H9 (cell line): ENCODE data around the gene AMD1. TPM values are rescaled to one million over a fixed set of nuclear protein-coding genes. Genes with fewer than 3 reads are reported as not detected.

Source experiments
- DNase-seq: peaks from one replicate; pipeline ENCODE4 v3.0.0-alpha.2; 2017
- H2AFZ ChIP-seq: one replicate; pipeline ENCODE4 v1.6.1; 2013; ENCODE audit warnings: mild to moderate bottlenecking, low read length, control low read depth, moderate library complexity
- H2AK5ac ChIP-seq: 2 replicates; pipeline ENCODE4 v1.6.1; 2013; ENCODE audit warnings: low read length, control low read depth, mixed read lengths; ENCODE audit not compliant: insufficient read length
- H2BK120ac ChIP-seq: one replicate; pipeline ENCODE4 v1.6.1; 2013; ENCODE audit warnings: low read depth, mild to moderate bottlenecking, low read length, control low read depth, inconsistent platforms; ENCODE audit not compliant: poor library complexity, severe bottlenecking
- H2BK12ac ChIP-seq: 2 replicates; pipeline ENCODE4 v1.6.1; 2013; ENCODE audit warnings: low read length, control low read depth, mixed read lengths, low read depth; ENCODE audit not compliant: insufficient read length
- H2BK15ac ChIP-seq: 2 replicates; pipeline ENCODE4 v1.6.1; 2013; ENCODE audit warnings: low read depth, low read length, control low read depth
- H2BK20ac ChIP-seq: one replicate; pipeline ENCODE4 v1.6.1; 2013; ENCODE audit warnings: low read depth, mild to moderate bottlenecking, low read length, control low read depth, inconsistent platforms; ENCODE audit not compliant: poor library complexity, severe bottlenecking
- H2BK5ac ChIP-seq: 2 replicates; pipeline ENCODE4 v1.6.1; 2013; ENCODE audit warnings: low read length, control low read depth, mixed read lengths; ENCODE audit not compliant: insufficient read length
- H3K14ac ChIP-seq: 2 replicates; pipeline ENCODE4 v1.6.1; 2013; ENCODE audit warnings: low read length, control low read depth; ENCODE audit not compliant: insufficient read depth
- H3K18ac ChIP-seq: 2 replicates; pipeline ENCODE4 v1.6.1; 2013; ENCODE audit warnings: low read depth, mild to moderate bottlenecking, mixed read lengths, low read length, control low read depth; ENCODE audit not compliant: insufficient read length
- H3K23ac ChIP-seq: 2 replicates; pipeline ENCODE4 v1.6.1; 2013; ENCODE audit warnings: low read length, control low read depth, mixed read lengths, low read depth; ENCODE audit not compliant: insufficient read length
- H3K23me2 ChIP-seq: 2 replicates; pipeline ENCODE4 v1.6.1; 2013; ENCODE audit warnings: low read depth, mild to moderate bottlenecking, mixed read lengths, low read length, control low read depth; ENCODE audit not compliant: insufficient read length, poor library complexity, severe bottlenecking
- H3K27ac ChIP-seq: 2 replicates; pipeline ENCODE4 v1.5.1; 2013; ENCODE audit warnings: low read length, control low read depth, mixed read lengths, low read depth; ENCODE audit not compliant: insufficient read length
- H3K27me3 ChIP-seq: 2 replicates; pipeline ENCODE4 v1.6.1; 2013; ENCODE audit warnings: low read length, control low read depth, inconsistent platforms; ENCODE audit not compliant: insufficient read depth
- H3K4ac ChIP-seq: 2 replicates; pipeline ENCODE4 v1.6.1; 2013; ENCODE audit warnings: low read depth, mild to moderate bottlenecking, control low read depth, inconsistent platforms, low read length, moderate library complexity
- H3K4me1 ChIP-seq: 2 replicates; pipeline ENCODE4 v1.6.1; 2013; ENCODE audit warnings: low read length, control low read depth, inconsistent platforms; ENCODE audit not compliant: insufficient read depth
- H3K4me2 ChIP-seq: 2 replicates; pipeline ENCODE4 v1.6.1; 2013; ENCODE audit warnings: low read length, control low read depth, mixed read lengths; ENCODE audit not compliant: insufficient read length, insufficient read depth
- H3K56ac ChIP-seq: 2 replicates; pipeline ENCODE4 v1.6.1; 2013; ENCODE audit warnings: low read depth, mild to moderate bottlenecking, mixed read lengths, low read length, control low read depth; ENCODE audit not compliant: insufficient read length
- H3K79me1 ChIP-seq: 2 replicates; pipeline ENCODE4 v1.6.1; 2013; ENCODE audit warnings: low read depth, mild to moderate bottlenecking, moderate library complexity, low read length, control low read depth, inconsistent platforms; ENCODE audit not compliant: insufficient read depth, poor library complexity, severe bottlenecking
- H3K79me2 ChIP-seq: 2 replicates; pipeline ENCODE4 v1.6.1; 2013; ENCODE audit warnings: low read length, control low read depth, inconsistent platforms; ENCODE audit not compliant: insufficient read depth
- H3K9ac ChIP-seq: 2 replicates; pipeline ENCODE4 v1.6.1; 2013; ENCODE audit warnings: low read length, control low read depth, mixed read lengths; ENCODE audit not compliant: insufficient read length; ENCODE audit errors: extremely low read depth
- H3K9me3 ChIP-seq: one replicate; pipeline ENCODE4 v1.6.1; 2013; ENCODE audit warnings: low read depth, low read length, inconsistent platforms; ENCODE audit not compliant: control insufficient read depth
- H3T11ph ChIP-seq: one replicate; pipeline ENCODE4 v1.6.1; 2013; ENCODE audit warnings: mild to moderate bottlenecking, low read length, control low read depth, inconsistent platforms
- H4K20me1 ChIP-seq: one replicate; pipeline ENCODE4 v1.6.1; 2013; ENCODE audit not compliant: control insufficient read depth, insufficient read length, insufficient read depth
- H4K5ac ChIP-seq: 2 replicates; pipeline ENCODE4 v1.6.1; 2013; ENCODE audit warnings: low read depth, mild to moderate bottlenecking, mixed read lengths, low read length, control low read depth; ENCODE audit not compliant: insufficient read length
- H4K8ac ChIP-seq: replicated peaks from 2 replicates; pipeline ENCODE4 v1.6.1; 2013; ENCODE audit warnings: low read length, control low read depth, mixed read lengths, low read depth; ENCODE audit not compliant: insufficient read length
- H4K91ac ChIP-seq: 2 replicates; pipeline ENCODE4 v1.6.1; 2013; ENCODE audit warnings: low read depth, mild to moderate bottlenecking, moderate library complexity, mixed read lengths, low read length, control low read depth; ENCODE audit not compliant: insufficient read length
- H3K27ac Mint-ChIP-seq, 3 experiments: 2 replicates in 2 of 3; 3 replicates in 1 of 3; pipeline ENCODE4 v1.8.0; 2020 to 2021; ENCODE audit warnings: mixed read lengths in 3 of 3, mild to moderate bottlenecking in 1 of 3, moderate library complexity in 1 of 3
- H3K27me3 Mint-ChIP-seq: 2 replicates; pipeline ENCODE4 v1.8.0; 2021; ENCODE audit warnings: low read depth, mild to moderate bottlenecking, moderate library complexity, mixed read lengths
- H3K36me3 Mint-ChIP-seq, 3 experiments: 2 replicates in 2 of 3; 3 replicates in 1 of 3; pipeline ENCODE4 v1.8.0; 2020 to 2021; ENCODE audit warnings: low read depth in 3 of 3, mixed read lengths in 3 of 3; ENCODE audit not compliant: insufficient read depth in 1 of 3
- H3K4me1 Mint-ChIP-seq, 2 experiments: 2 replicates each; pipeline ENCODE4 v1.8.0; 2020; ENCODE audit warnings: mixed read lengths in 2 of 2
- H3K4me3 Mint-ChIP-seq, 2 experiments: 2 replicates in 1 of 2; 3 replicates in 1 of 2; pipeline ENCODE4 v1.8.0; 2020 to 2021; ENCODE audit warnings: mild to moderate bottlenecking in 2 of 2, mixed read lengths in 2 of 2, moderate library complexity in 1 of 2
- H3K9me3 Mint-ChIP-seq, 2 experiments: 2 replicates in 1 of 2; 3 replicates in 1 of 2; pipeline ENCODE4 v1.8.0; 2020; ENCODE audit warnings: mild to moderate bottlenecking in 2 of 2, mixed read lengths in 2 of 2, moderate library complexity in 1 of 2
- WGBS: extraction: QIAGEN DNeasy Blood & Tissue Kit; methylation state at CpG from one replicate; pipeline ENCODE4 v1.1.7; 2013; ENCODE audit warnings: missing lambda C conversion rate, low lambda C conversion rate, mixed read lengths; ENCODE audit not compliant: insufficient read length; ENCODE audit errors: extremely low coverage; 5-methylcytosine and 5-hydroxymethylcytosine counted together
- total RNA-seq: library from RNA; stranded (reverse); gene quantifications from 2 replicates; pipeline ENCODE4 v1.2.1, GENCODE V29; 2021
- TF ChIP-seq, protein P1 (sequence below): fragments of 200-600 bp; sonication (generic); conservative IDR thresholded peaks from 3 replicates; pipeline ENCODE4 v1.8.0; 2021; ENCODE audit warnings: antibody characterized with exemption, mild to moderate bottlenecking

Gene AMD1
- total RNA-seq, 1 experiment from 2014 or later = 162 TPM

DNA sequence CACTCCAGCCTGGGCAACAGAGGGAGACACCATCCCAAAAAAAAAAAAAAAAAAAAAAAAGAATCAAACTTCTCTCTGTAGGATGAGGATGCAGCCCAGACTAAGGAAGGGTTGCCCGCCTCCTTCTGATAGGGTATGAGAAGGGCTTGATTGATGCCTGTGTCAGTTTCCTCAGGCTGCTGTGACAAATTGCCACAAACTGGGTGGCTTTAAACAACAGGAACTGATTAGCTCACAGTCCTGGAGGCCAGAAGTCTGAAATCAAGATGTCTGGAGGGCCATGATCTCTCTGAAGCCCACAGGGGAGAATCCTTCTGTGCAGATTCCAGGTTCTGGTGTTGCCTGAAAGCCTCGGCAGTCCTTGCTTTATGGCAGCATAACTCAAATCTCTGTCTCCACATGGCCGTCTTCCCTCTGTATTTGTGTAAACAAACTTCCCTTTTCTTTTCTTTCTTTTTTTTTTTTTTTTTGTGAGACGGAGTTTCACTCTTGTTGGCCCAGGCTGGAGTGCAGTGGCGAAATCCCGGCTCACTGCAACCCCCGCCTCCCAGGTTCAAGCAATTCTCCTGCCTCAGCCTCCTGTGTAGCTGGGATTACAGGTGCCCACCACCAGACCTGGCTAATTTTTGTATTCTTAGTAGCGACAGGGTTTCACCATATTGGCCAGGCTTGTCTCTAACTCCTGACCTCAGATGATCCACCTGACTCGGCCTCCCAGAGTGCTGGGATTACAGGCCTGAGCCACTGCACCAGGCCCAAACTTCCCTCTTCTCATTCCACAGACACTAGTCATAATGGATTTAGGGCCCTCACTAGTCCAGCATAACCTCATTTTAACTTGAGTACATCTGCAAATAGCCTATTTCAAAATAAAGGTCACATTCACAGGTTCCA, 48.1 kb upstream of the AMD1 start:
- H2BK20ac ChIP-seq = no peak overlapping the region
- H4K5ac ChIP-seq = no peak overlapping the region
- no peak overlapping the region for H3K27ac ChIP-seq
- H3K14ac ChIP-seq = no peak overlapping the region
- Mint-ChIP-seq H3K9me3 (no peaks in the 10 kb centered on the region), H3K4me1 (no peaks in the 10 kb centered on the region), H3K27me3 (no peaks in the 10 kb centered on the region; the same call in 1 of the 2 replicates), H3K36me3 (no peaks in the 10 kb centered on the region), H3K4me3 (no peak overlapping the region), H3K27ac (peak overlapping the region in 1 of 3 experiments; percentile 18; a peak in 1 of 7 replicates)
- H2BK5ac ChIP-seq = no peak overlapping the region
- H3K4me1 ChIP-seq = no peaks in the 10 kb centered on the region
- H3K4ac ChIP-seq = no peak overlapping the region
- H3K4me2 ChIP-seq = no peak overlapping the region
- TF ChIP-seq, protein P1, sequence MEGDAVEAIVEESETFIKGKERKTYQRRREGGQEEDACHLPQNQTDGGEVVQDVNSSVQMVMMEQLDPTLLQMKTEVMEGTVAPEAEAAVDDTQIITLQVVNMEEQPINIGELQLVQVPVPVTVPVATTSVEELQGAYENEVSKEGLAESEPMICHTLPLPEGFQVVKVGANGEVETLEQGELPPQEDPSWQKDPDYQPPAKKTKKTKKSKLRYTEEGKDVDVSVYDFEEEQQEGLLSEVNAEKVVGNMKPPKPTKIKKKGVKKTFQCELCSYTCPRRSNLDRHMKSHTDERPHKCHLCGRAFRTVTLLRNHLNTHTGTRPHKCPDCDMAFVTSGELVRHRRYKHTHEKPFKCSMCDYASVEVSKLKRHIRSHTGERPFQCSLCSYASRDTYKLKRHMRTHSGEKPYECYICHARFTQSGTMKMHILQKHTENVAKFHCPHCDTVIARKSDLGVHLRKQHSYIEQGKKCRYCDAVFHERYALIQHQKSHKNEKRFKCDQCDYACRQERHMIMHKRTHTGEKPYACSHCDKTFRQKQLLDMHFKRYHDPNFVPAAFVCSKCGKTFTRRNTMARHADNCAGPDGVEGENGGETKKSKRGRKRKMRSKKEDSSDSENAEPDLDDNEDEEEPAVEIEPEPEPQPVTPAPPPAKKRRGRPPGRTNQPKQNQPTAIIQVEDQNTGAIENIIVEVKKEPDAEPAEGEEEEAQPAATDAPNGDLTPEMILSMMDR = no peak
- no peak overlapping the region for H3K9ac ChIP-seq
- H3K23me2 ChIP-seq = no peaks in the 10 kb centered on the region
- H3K27me3 ChIP-seq = no peaks in the 10 kb centered on the region
- no peaks in the 10 kb centered on the region for H4K20me1 ChIP-seq
- no peak overlapping the region for H3T11ph ChIP-seq
- DNase-seq = no peak
- H2AK5ac ChIP-seq = no peak overlapping the region
- H4K8ac ChIP-seq = no peak overlapping the region
- no peaks in the 10 kb centered on the region for H3K79me2 ChIP-seq
- no peaks in the 10 kb centered on the region for H3K9me3 ChIP-seq
- no peak overlapping the region for H2AFZ ChIP-seq
- H3K23ac ChIP-seq = no peak overlapping the region
- no peak overlapping the region for H2BK12ac ChIP-seq
- no peak overlapping the region for H2BK120ac ChIP-seq
- no peaks in the 10 kb centered on the region for H3K79me1 ChIP-seq
- no peak overlapping the region for H3K18ac ChIP-seq
- no peak overlapping the region for H4K91ac ChIP-seq
- WGBS = no CpG with 5 or more reads among the region's 9 CpGs
- H3K56ac ChIP-seq = no peak overlapping the region
- H2BK15ac ChIP-seq = no peak overlapping the region
